ENCODE measurements around the gene SNUPN. TPM values are rescaled to one million over a fixed set of nuclear protein-coding genes. Genes with fewer than 3 reads are reported as not detected.

SNUPN gene
- total and polyA plus RNA-seq, 2 of the 8 experiments (the other 6 are each of a cell fraction or from before 2014, with no cell fraction given), result 13.3 to 28.2 TPM

GRCh38 chr15:75674366-75674765 is 48.8 kb upstream of the SNUPN start:
- H3K4me2 ChIP-seq (ENCODE audit: insufficient read depth in 1 of 2, low read depth in 2 of 2, low read length in 2 of 2), result no peak overlapping the region
- POLR2A ChIA-PET (ENCODE audit: partially characterized antibody), result interaction anchor here (1.4 to 2.7 kb wide), 2 partner anchors 13 to 28 kb away, joined by 3 to 7 read pairs; no protein-coding TSS in a partner anchor
- TF ChIP-seq SIRT6 (IDR thresholded peaks at IDR 0.05; ENCODE audit: low read length), result no peak
- no peak for TF ChIP-seq SP4 (IDR thresholded peaks at IDR 0.05; ENCODE audit: low read length)
- no peak for TF ChIP-seq CEBPB (IDR thresholded peaks at IDR 0.05; ENCODE audit: low read depth, low read length)
- TF ChIP-seq NRF1 (IDR thresholded peaks at IDR 0.05; ENCODE audit: low read depth, low read length), result no peak
- TF ChIP-seq ASH2L (IDR thresholded peaks at IDR 0.05; ENCODE audit: low read length), result no peak
- TF ChIP-seq SUZ12 (IDR thresholded peaks at IDR 0.05; ENCODE audit: low read length), result no peak
- no peak for TF ChIP-seq EZH2 (IDR thresholded peaks at IDR 0.05; ENCODE audit: low read depth, low read length, severe bottlenecking)
- TF ChIP-seq CHD2 (IDR thresholded peaks at IDR 0.05; ENCODE audit: low read length), result no peak
- no peak for TF ChIP-seq GTF2F1 (IDR thresholded peaks at IDR 0.05; ENCODE audit: borderline replicate concordance, low read depth, low read length)
- no peak for TF ChIP-seq MAFK (IDR thresholded peaks at IDR 0.05; ENCODE audit: low read depth, low read length)
- TF ChIP-seq HDAC6 (IDR thresholded peaks at IDR 0.05; ENCODE audit: low read depth, low read length), result no peak
- no peak for TF ChIP-seq FOSL1 (IDR thresholded peaks at IDR 0.05; ENCODE audit: insufficient read depth, low read depth, low read length)
- TF ChIP-seq CBX8 (IDR thresholded peaks at IDR 0.05; ENCODE audit: borderline replicate concordance, low read depth, low read length), result no peak
- TF ChIP-seq, protein P1, sequence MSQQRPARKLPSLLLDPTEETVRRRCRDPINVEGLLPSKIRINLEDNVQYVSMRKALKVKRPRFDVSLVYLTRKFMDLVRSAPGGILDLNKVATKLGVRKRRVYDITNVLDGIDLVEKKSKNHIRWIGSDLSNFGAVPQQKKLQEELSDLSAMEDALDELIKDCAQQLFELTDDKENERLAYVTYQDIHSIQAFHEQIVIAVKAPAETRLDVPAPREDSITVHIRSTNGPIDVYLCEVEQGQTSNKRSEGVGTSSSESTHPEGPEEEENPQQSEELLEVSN (IDR thresholded peaks at IDR 0.05), result no peak
- no peak for TF ChIP-seq SAP30 (IDR thresholded peaks at IDR 0.05; ENCODE audit: insufficient read depth, insufficient replicate concordance, low read length)

More at GRCh38 chr15:75674366-75674765, 48.8 kb upstream of the SNUPN start:
- peaks cover 7 to 17% (median 9%) of the 10 kb centered on the region in 4 experiments for H3K4me1 ChIP-seq (replicated peaks in 1 of 4; ENCODE audit: control insufficient read depth in 3 of 4, insufficient read depth in 4 of 4, low read length in 3 of 4)
- no peak overlapping the region for H3K9ac ChIP-seq (replicated peaks in 1 of 4; ENCODE audit: extremely low read depth in 1 of 4, low read depth in 3 of 4, low read length in 3 of 4)
- no peak overlapping the region for H3K14ac ChIP-seq (ENCODE audit: insufficient read length)
- no peaks in the 10 kb centered on the region; the same call in 1 of the 2 replicates for H3K23me2 ChIP-seq (ENCODE audit: low read depth, low read length)
- no peaks in the 10 kb centered on the region for H3K79me1 ChIP-seq (ENCODE audit: low read depth, low read length)
- FAIRE-seq (no peak), DNase-seq (ENCODE audit: low read depth in 1 of 2, low spot score in 2 of 2) (no peak)
- no peaks in the 10 kb centered on the region for H4K20me1 ChIP-seq (replicated peaks in 1 of 2; ENCODE audit: control insufficient read depth in 1 of 2, insufficient read depth in 2 of 2, low read length in 2 of 2)
- H3K36me3 ChIP-seq (ENCODE audit: control insufficient read depth in 2 of 4, insufficient read depth in 4 of 4, low read length in 3 of 4), result no peaks in the 10 kb centered on the region
- no peak overlapping the region for H2BK20ac ChIP-seq (ENCODE audit: low read length)
- no peak overlapping the region for H3K56ac ChIP-seq (replicated peaks; ENCODE audit: insufficient read length, low read depth, low read length)
- no peak overlapping the region for H4K91ac ChIP-seq (replicated peaks; ENCODE audit: insufficient read length, low read length)
- H4K8ac ChIP-seq (ENCODE audit: extremely low read depth, insufficient read depth, low read length), result peak overlapping the region; percentile 35; the same call in 1 of the 2 replicates
- H4K5ac ChIP-seq (ENCODE audit: insufficient read length, low read depth, low read length), result no peak overlapping the region
- no peak overlapping the region for H2BK120ac ChIP-seq (replicated peaks; ENCODE audit: low read depth, low read length)
- no peak overlapping the region for H2BK15ac ChIP-seq (ENCODE audit: low read length)
- WGBS, 2 experiments (ENCODE audit: extremely low coverage in 1 of 2, insufficient coverage in 1 of 2, insufficient read length in 1 of 2, insufficient replicate concordance in 2 of 2, low coverage in 1 of 2, low lambda C conversion rate in 2 of 2, missing lambda C conversion rate in 1 of 2), result 89% methylated on average over 8 of the region's 8 CpGs; no CpG with 5 or more reads in 1 of the 2 experiments
- no peak overlapping the region for H3K23ac ChIP-seq (ENCODE audit: insufficient read length)
- H3K9me3 ChIP-seq (ENCODE audit: insufficient read depth in 2 of 2, low read depth in 1 of 2, low read length in 1 of 2), result no peaks in the 10 kb centered on the region
- H3K79me2 ChIP-seq (ENCODE audit: control insufficient read depth in 1 of 2, insufficient read depth in 2 of 2, low read length in 2 of 2), result no peaks in the 10 kb centered on the region
- no peak overlapping the region for H2AFZ ChIP-seq (ENCODE audit: low read length)
- no peak overlapping the region for H3K4me3 ChIP-seq (ENCODE audit: extremely low read depth in 1 of 4, insufficient read depth in 2 of 4, low read depth in 3 of 4, low read length in 4 of 4)
- no peak overlapping the region for H3K18ac ChIP-seq (ENCODE audit: extremely low read depth, low read length)
- H2BK12ac ChIP-seq (ENCODE audit: low read depth, low read length), result no peak overlapping the region
- H2AK5ac ChIP-seq (ENCODE audit: low read depth, low read length), result no peak overlapping the region
- H3K27ac ChIP-seq (ENCODE audit: low read depth, low read length), result no peak overlapping the region
- CTCF ChIA-PET (ENCODE audit: partially characterized antibody), result interaction anchor here (0.6 to 4.4 kb wide), 5 partner anchors 11 to 59 kb away, joined by 3 to 32 read pairs (median 3); no protein-coding TSS in a partner anchor
- no peak overlapping the region for H2BK5ac ChIP-seq (ENCODE audit: low read depth, low read length)
- H3K27me3 ChIP-seq (replicated peaks in 1 of 4; ENCODE audit: control insufficient read depth in 3 of 4, extremely low read depth in 1 of 4, insufficient read depth in 3 of 4, low read length in 3 of 4), result no peaks in the 10 kb centered on the region
- no peak overlapping the region for H3K4ac ChIP-seq (replicated peaks; ENCODE audit: insufficient read length, low read depth, low read length)

Measured in H1 (cell line).